Breast epithelium (tissue), 4 donors: ENCODE measurements around the gene IMMT. TPM values are rescaled to one million over a fixed set of nuclear protein-coding genes. Genes with fewer than 3 reads are reported as not detected.

ENCODE experiments used
- DNase-seq, 2 donors: peaks; one replicate each; pipeline ENCODE4 v3.0.0-alpha.2; 2019; ENCODE audit warnings: low spot score in 2 of 2
- H3K27ac ChIP-seq, 2 donors: fragments of 200-600 bp; sonication (generic) in 1 of 2; one replicate each; pipeline ENCODE4 v1.5.1; 2016 to 2019; ENCODE audit warnings: mild to moderate bottlenecking in 1 of 2
- H3K27me3 ChIP-seq, 2 donors: fragments of 200-600 bp; sonication (generic) in 1 of 2; one replicate each; pipeline versions ENCODE4 v1.5.1 to v1.6.0; 2017 to 2019; ENCODE audit warnings: control low read depth in 1 of 2, mild to moderate bottlenecking in 1 of 2
- H3K36me3 ChIP-seq: fragments of 200-600 bp; one replicate; pipeline ENCODE4 v1.5.1; 2019
- H3K4me1 ChIP-seq, 2 donors: fragments of 200-600 bp; sonication (generic); one replicate each; pipeline ENCODE4 v1.5.1; 2016 to 2019; ENCODE audit warnings: control low read depth in 1 of 2
- H3K4me3 ChIP-seq, 3 donors: fragments of 200-600 bp; sonication (generic); 1 replicate in 2 of 3; 2 replicates in 1 of 3; pipeline ENCODE4 v1.5.1; 2016 to 2019; ENCODE audit warnings: mild to moderate bottlenecking in 3 of 3, moderate library complexity in 2 of 3
- H3K9me3 ChIP-seq, 2 donors: fragments of 200-600 bp; sonication (generic) in 1 of 2; one replicate each; pipeline ENCODE4 v1.5.1; 2016 to 2019; ENCODE audit warnings: control low read depth in 1 of 2
- POLR2A ChIP-seq: fragments of 450-650 bp; IDR thresholded peaks from one replicate; pipeline ENCODE4 v1.6.1; 2016; ENCODE audit warnings: antibody characterized with exemption, mild to moderate bottlenecking, moderate library complexity
- POLR2AphosphoS5 ChIP-seq, 3 donors: sonication (generic); formaldehyde crosslinking; IDR thresholded peaks; one replicate each; pipeline ENCODE4 v1.6.1; 2017; ENCODE audit warnings: antibody characterized with exemption in 3 of 3
- intact Hi-C: fragments of 100-400 bp; cut with DNase I; formaldehyde crosslinking; loops from one replicate; pipeline ENCODE4 v1.15.1; 2023; ENCODE audit warnings: low total_unique reads
- total RNA-seq, 3 donors: library from RNA; depleted of rRNA; stranded (reverse); fragments of >200 nt; gene quantifications; one replicate each; pipeline ENCODE4 v1.1.0, GENCODE V29; 2016
- TF ChIP-seq, protein P1 (sequence below), 3 donors: fragments of 450-650 bp; IDR thresholded peaks; one replicate each; pipeline ENCODE4 v1.5.1; 2016 to 2017; ENCODE audit warnings: antibody characterized with exemption in 3 of 3, mild to moderate bottlenecking in 3 of 3, moderate library complexity in 3 of 3

Gene IMMT
- total RNA-seq, 3 donors from 2014 or later, result 44.8 to 56.1 (median 48.2) TPM

DNA sequence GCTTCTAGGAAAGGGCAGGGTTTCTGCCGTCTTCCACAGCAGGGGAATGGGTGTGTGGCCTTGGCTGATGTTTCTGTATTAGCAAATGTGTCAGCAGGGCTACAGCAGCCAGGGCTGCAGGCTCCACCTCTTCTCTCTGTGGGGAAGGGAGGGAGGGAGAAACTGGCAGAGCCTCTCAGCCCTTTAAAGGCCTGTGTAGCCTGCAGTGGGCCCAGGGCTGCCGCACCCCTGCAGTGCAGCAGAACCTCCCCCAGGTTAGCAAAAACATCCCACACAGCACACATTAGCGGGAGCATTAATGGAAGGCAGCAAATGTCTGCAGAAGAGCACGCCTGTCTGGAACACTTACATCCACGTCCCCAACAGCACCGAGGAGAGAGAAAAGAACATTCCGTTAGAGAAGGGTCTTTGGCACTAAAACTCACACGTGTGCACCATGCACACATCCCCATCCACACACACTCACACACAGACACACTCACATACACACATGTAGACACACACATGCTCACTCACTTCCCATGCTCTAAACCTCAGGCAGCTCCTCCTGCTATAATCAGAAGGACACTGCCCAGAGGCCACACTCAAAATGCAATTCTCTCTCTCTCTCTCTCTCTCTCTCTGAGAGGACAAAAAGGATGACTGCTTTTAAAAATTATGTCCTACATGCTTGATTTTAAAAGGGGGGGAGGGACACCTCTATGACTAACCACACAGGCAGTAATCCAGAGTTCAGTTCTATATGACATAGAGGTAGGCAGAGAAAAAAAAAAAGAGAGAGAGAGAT is 28.1 kb upstream of the IMMT start:
- no peaks in the 10 kb centered on the region for H3K27me3 ChIP-seq
- DNase-seq, result no peak
- H3K27ac ChIP-seq, result peak overlapping the region; percentile 44 to 67
- no peaks in the 10 kb centered on the region for H3K9me3 ChIP-seq
- TF ChIP-seq, protein P1, sequence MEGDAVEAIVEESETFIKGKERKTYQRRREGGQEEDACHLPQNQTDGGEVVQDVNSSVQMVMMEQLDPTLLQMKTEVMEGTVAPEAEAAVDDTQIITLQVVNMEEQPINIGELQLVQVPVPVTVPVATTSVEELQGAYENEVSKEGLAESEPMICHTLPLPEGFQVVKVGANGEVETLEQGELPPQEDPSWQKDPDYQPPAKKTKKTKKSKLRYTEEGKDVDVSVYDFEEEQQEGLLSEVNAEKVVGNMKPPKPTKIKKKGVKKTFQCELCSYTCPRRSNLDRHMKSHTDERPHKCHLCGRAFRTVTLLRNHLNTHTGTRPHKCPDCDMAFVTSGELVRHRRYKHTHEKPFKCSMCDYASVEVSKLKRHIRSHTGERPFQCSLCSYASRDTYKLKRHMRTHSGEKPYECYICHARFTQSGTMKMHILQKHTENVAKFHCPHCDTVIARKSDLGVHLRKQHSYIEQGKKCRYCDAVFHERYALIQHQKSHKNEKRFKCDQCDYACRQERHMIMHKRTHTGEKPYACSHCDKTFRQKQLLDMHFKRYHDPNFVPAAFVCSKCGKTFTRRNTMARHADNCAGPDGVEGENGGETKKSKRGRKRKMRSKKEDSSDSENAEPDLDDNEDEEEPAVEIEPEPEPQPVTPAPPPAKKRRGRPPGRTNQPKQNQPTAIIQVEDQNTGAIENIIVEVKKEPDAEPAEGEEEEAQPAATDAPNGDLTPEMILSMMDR (IDR thresholded peaks at IDR 0.05), result no peak
- no peak for TF ChIP-seq POLR2AphosphoS5 (IDR thresholded peaks at IDR 0.05)
- no peak for TF ChIP-seq POLR2A
- peaks cover 0 to 7% of the 10 kb centered on the region in 2 donors for H3K4me1 ChIP-seq
- peak overlapping the region in 1 of 3 donors; percentile 19 for H3K4me3 ChIP-seq
- no peaks in the 10 kb centered on the region for H3K36me3 ChIP-seq
- intact Hi-C loops, result loop anchor here (5.0 kb wide), 1 partner anchor 149 kb away; no protein-coding TSS in a partner anchor

DNA sequence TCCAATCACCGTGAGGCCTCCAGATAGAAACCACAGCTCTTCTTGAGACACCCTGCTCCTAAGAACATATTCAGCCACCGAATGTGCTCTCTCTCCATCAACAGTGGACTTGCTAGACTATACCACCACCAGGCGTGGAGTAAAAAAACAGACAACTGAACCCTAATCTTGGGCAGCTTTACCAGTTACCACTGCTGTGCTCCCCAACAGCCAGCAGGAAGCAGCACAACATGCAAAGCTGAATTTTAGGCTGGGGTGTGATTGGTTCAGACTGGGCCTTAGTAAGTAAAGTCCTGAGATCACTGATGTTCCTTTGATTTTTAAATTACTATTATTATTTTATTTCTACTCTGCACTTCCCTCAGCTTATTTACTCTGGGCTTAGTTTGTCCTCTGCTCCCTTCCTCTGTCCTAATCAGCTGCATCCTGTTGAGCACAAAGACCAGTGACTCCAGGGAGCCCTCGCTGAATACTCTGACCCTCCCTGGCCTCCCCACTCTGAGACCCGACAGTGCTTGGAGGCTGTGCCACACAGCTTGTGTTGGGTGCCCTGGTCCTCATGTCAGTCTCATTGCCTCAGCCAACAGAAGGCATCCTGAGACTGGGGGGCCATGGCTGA is 25.9 kb upstream of the IMMT start:
- H3K27ac ChIP-seq, result no peak overlapping the region
- H3K36me3 ChIP-seq, result no peaks in the 10 kb centered on the region
- no peak overlapping the region for H3K4me3 ChIP-seq
- no peaks in the 10 kb centered on the region for H3K9me3 ChIP-seq
- intact Hi-C loops, result loop anchor here (5.0 kb wide), 1 partner anchor 151 kb away; no protein-coding TSS in a partner anchor
- TF ChIP-seq POLR2A, result no peak
- TF ChIP-seq, protein P1 (IDR thresholded peaks at IDR 0.05), result peak; percentile 44 to 79 (median 73)
- no peak for DNase-seq
- H3K4me1 ChIP-seq, result peaks cover 0 to 7% of the 10 kb centered on the region in 2 donors
- no peaks in the 10 kb centered on the region for H3K27me3 ChIP-seq

DNA sequence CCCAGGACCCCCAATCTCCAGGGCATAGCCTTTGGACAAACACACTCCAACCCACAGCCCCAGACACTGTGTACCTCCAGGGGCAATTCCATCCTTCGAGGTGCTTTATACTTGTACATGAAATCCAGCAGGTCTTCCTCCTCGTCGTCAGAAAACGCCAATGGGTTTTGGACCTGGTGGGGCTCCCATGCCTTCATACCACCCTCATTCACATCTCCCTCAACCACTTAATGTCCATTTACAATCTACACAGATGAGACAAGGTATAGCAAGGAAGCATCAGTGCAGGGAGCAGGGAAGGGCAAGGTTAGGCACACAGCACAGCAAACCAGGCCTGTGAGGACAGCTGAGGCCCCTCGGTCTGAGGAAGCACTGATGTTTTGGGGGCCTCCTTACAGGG is 24.6 kb upstream of the IMMT start:
- DNase-seq, result no peak
- no peak overlapping the region for H3K4me3 ChIP-seq
- H3K36me3 ChIP-seq, result no peaks in the 10 kb centered on the region
- H3K27ac ChIP-seq, result no peak overlapping the region
- H3K4me1 ChIP-seq, result peaks cover 0 to 7% of the 10 kb centered on the region in 2 donors
- H3K27me3 ChIP-seq, result no peaks in the 10 kb centered on the region
- H3K9me3 ChIP-seq, result no peaks in the 10 kb centered on the region
- TF ChIP-seq POLR2A (no peak), POLR2AphosphoS5 (IDR thresholded peaks at IDR 0.05) (no peak)
- TF ChIP-seq, protein P1 (IDR thresholded peaks at IDR 0.05), result no peak
- intact Hi-C loops, result loop anchor here (5.0 kb wide), 1 partner anchor 152 kb away; no protein-coding TSS in a partner anchor

DNA sequence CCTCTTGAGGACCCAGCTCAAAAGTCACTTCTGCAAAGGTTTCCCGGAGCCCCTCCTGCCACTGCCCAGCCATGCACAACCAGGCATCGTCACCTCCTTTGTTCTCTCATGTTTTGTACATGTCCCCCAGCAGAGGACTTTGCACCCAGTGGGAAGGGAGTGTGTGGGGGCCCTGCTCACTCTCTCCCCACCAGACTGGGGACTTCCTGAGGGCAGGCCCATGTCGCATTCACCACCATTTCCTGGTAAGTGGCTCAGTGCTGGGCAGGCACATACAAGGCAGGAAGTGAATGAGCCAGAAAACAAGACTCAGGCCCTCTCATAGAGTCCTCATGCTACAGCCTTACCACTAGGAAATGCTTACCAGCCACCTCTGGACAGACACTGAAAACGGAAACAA is 22.9 kb upstream of the IMMT start:
- no peaks in the 10 kb centered on the region for H3K27me3 ChIP-seq
- no peak overlapping the region for H3K4me3 ChIP-seq
- no peak for DNase-seq
- intact Hi-C loops, result no loop called here
- H3K4me1 ChIP-seq, result peaks cover 0 to 4% of the 10 kb centered on the region in 2 donors
- no peaks in the 10 kb centered on the region for H3K36me3 ChIP-seq
- H3K9me3 ChIP-seq, result no peaks in the 10 kb centered on the region
- TF ChIP-seq POLR2AphosphoS5 (IDR thresholded peaks at IDR 0.05) (no peak), POLR2A (no peak)
- TF ChIP-seq, protein P1 (IDR thresholded peaks at IDR 0.05), result no peak
- H3K27ac ChIP-seq, result no peak overlapping the region
